Neural cell (in vitro differentiated cells): ENCODE results near the gene ARPC4.

Experiments used
- EP300 ChIP-seq: fragments of 450-650 bp; conservative IDR thresholded peaks from 2 replicates; pipeline ENCODE4 v1.6.1; 2014; ENCODE audit warnings: antibody characterized with exemption, mild to moderate bottlenecking, moderate library complexity; ENCODE audit not compliant: poor library complexity, severe bottlenecking
- RAD21 ChIP-seq: fragments of 450-650 bp; conservative IDR thresholded peaks from 2 replicates; pipeline ENCODE4 v1.6.1; 2014; ENCODE audit warnings: antibody characterized with exemption, mild to moderate bottlenecking, moderate library complexity
- SMC3 ChIP-seq: fragments of 450-650 bp; conservative IDR thresholded peaks from 2 replicates; pipeline ENCODE4 v1.6.1; 2014; ENCODE audit warnings: antibody characterized with exemption, mild to moderate bottlenecking, moderate library complexity; ENCODE audit not compliant: poor library complexity
- TAF1 ChIP-seq: IDR thresholded peaks from 2 replicates; pipeline ENCODE4 v1.6.1; 2012; ENCODE audit warnings: low read depth

DNA sequence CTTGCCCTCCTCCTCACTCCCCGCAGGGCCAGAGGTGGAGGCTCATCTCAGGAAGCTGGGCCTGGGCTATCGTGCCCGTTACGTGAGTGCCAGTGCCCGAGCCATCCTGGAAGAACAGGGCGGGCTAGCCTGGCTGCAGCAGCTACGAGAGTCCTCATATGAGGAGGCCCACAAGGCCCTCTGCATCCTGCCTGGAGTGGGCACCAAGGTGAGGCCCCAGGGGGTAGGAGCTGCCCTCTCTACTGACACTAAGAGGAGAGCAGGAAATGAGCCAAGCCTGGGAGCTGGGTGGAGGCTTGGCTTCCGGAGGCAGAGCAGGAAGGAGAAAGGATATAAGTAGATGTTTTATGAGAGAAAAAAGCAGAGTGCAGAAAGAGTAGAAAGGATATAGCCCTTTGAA, 38.2 kb upstream of the ARPC4 start:
- TF ChIP-seq EP300 = no peak
- TF ChIP-seq TAF1 = no peak
- no peak for TF ChIP-seq RAD21
- no peak for TF ChIP-seq SMC3
